ENCODE results near the gene RNF31. TPM values are rescaled to one million over a fixed set of nuclear protein-coding genes. Genes with fewer than 3 reads are reported as not detected.
A peak's percentile ranks its signal among the peaks of the same experiment; 100 is the strongest.
"Not testable (repeated sequence)": the region's sequence is repeated elsewhere in the genome, so short reads cannot be mapped to it uniquely, and the experiment has no call there.

Gene RNF31
- 10 to 100 TPM; 31.6 to 41.7 TPM for total RNA-seq
- long read RNA-seq, partial matches to known transcripts: 34 of 40 reads
- long read RNA-seq, other reads (novel, unspliced or antisense): 5 of 40 reads

DNA sequence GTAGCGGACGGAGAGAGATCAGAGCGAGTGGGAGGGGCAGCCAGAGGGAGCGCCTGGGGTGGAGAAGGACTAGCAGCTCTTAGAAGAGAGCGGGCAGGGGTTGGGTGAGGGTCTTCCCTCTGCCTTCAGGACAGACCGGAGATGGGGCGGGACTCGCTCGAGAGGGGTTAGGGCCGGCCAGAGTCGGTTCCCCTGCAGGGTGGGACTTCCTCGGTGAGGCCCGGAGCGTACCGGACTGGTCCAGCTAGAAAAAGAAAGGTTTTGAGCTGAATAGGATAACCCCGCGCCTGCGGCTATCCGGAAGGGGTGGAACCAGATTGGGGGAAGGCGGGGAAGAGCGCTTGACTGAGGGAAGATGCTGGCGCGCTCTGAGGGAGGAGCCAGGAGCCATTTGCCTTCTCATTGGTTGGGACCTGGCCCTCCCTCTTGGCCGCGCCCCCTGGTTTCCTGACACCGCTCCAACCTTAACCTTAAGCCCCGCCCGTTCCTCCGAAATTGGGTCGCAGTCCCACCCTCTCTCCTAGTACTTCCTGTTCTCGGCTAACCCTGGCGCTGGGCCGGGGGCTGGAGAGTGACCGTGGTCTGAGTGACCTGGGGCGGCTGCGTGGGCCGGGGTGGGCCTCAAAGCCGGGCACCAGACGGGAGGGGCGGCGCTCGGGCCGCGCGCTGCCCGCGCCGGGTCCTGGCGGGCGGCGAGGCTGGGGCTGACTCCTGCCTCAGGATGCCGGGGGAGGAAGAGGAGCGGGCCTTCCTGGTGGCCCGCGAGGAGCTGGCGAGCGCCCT lies at the start of gene RNF31:
TSS of gene RNF31 (plus strand) at position 521 of the 783 bp plus-strand sequence. CDS start at position 722, 201 bp downstream.
- intact Hi-C loops (cut with DNase I): loop anchor here in 1 of 2 donors (5.0 kb wide), 1 partner anchor 35 kb away; the partner anchor contains the start of genes DCAF11 and NRL
- ATAC-seq (peak; percentile 95 to 96), DNase-seq (peak; percentile 99)

DNA sequence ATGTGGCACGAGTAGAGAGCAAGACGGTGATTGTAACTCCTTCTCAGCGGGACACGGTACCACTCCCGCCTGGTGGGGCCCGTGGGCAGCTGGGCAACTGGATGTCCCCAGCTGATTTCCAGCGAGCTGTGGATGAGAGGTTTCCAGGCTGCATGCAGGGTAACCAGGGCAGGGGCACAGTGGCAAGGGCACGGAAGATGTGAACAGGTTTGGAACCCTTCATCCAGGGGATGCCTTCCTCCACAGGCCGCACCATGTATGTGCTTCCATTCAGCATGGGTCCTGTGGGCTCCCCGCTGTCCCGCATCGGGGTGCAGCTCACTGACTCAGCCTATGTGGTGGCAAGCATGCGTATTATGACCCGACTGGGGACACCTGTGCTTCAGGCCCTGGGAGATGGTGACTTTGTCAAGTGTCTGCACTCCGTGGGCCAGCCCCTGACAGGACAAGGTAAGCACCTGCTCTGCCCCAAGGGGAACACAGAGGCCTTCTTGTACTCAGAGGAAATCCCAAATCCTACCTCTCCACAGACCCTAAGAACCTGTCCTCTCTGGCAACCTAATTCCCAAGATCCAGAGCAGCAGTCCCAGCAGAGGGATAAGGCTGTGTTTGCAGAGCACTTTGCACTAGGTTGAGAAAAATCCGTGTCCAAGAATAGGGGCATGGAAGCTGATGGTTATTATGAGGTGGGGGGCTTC lies 48.9 kb upstream of the RNF31 start:
- DNase-seq: no peak
- intact Hi-C loops (cut with DNase I): no loop called here
- no peak for ATAC-seq

DNA sequence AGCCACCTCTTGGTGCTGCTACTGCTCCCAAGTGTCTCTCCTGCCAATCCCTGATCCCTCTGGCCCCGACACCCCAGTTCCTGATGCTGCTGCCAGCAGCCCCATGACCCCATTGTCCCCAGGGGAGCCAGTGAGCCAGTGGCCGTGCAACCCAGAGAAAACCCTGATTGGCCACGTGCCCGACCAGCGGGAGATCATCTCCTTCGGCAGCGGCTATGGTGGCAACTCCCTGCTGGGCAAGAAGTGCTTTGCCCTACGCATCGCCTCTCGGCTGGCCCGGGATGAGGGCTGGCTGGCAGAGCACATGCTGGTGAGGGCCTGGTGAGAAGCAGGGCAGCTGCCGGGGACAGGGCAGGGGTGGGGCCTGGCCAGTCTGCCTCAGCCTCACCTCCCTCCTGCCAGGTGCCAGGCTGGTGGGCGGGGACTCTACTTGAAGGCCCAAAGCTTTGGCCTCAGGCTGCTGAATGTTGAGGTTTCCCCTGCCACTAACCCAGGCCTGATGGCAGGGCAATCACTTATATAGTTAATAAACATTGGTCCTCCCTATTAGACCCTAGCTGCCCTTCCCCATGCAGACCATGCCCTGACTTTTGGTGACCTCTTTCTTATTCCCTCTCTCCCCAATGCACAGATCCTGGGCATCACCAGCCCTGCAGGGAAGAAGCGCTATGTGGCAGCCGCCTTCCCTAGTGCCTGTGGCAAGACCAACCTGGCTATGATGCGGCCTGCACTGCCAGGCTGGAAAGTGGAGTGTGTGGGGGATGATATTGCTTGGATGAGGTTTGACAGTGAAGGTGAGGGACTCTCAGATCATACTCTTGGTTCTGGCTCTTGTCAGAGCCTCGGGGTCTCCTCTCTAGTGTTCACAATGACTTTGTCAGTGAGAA lies 48.1 kb upstream of the RNF31 start:
- intact Hi-C loops (cut with DNase I): no loop called here
- DNase-seq (no peak), ATAC-seq (no peak)

DNA sequence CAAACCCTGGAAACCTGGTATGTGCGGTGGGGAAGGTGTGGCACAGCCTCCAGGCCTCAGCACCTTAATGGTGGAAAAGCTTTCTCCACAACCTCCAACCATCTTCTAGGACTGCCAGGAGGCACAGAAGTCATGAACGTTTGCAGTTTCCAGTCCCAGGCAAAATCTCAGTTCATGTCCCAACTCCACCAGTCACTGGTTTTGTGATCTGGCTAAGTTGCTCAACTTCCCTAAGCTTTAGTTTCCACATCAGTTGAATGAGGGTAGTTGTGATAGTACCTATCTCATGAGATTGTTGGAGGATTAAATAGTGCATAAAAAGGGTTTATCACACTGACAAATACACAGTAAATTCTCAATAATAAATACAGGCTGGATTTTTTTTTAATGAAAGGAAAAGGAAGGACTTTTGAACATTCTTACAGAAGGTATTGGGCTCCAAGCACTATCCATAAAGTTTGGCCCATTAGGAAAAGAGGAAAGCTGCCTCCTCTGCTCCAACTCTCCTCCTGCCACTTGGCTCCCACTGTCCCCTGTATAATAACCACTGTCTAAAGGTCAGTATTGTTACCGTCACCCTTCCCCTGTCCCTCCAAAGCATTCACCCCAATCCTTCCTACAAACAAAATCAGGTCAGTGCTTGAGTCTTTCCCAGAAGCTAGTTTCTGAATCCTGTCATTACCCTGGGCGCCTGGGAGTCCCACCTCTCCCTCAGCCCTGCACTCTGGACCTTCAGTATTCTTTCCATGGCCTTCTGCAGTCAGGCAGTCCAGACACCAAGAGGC lies 46.9 kb upstream of the RNF31 start:
- ATAC-seq (no peak), DNase-seq (no peak)
- intact Hi-C loops (cut with DNase I): no loop called here

DNA sequence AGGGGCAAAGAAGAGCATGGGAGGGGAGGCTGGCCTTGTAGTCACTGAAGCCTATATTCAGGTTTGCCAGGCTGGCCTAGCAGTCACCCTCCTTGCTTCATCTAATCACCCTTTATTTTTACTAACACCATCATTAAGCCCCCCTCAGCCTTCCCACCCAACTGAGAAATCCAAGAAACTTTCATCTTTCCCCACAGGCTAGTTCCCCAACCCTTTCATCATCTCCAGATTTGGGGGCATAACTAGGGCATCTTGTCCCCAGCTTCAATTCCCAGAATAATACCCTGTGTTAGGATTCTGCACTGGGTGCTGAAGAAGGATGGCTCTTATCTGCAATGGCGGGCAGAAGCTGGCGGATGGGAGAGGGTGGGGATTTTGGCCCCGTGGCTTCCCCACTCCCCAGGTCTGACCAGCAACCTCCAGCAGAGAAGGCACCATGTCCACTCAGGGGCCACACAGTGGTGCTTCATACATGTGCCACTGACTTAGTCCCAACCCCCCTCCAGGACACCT lies 46.3 kb upstream of the RNF31 start:
- DNase-seq (no peak), ATAC-seq (no peak)
- intact Hi-C loops (cut with DNase I): no loop called here

DNA sequence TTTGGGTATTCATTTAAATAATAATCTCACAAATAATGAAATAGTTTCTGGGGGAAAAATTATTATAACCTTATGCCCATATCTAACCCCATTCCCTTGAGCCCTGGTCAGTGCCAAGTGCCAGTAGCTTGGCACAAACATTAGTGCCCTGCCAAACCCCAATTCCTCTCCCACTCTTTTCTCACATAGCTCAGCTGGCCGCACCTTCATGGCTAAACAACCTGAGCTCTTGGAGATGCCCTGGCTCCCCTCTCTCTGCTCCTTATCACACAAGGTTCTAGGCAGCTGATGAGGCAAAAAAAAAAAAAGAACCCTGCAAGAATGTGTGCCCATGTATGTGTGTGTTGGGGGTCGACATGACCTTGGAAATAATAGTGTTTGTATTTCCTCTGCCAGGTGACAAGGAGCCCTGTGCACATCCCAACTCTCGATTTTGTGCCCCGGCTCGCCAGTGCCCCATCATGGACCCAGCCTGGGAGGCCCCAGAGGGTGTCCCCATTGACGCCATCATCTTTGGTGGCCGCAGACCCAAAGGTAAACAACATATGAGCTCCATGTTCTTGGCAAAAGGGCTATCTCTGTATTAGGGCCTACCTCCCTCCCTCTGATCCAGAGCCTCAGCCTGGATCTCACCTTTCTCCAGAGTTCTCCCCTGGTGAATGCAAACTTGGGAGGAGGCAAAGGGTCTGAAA lies 44.8 kb upstream of the RNF31 start:
- ATAC-seq (no peak), DNase-seq (no peak)
- intact Hi-C loops (cut with DNase I): no loop called here

DNA sequence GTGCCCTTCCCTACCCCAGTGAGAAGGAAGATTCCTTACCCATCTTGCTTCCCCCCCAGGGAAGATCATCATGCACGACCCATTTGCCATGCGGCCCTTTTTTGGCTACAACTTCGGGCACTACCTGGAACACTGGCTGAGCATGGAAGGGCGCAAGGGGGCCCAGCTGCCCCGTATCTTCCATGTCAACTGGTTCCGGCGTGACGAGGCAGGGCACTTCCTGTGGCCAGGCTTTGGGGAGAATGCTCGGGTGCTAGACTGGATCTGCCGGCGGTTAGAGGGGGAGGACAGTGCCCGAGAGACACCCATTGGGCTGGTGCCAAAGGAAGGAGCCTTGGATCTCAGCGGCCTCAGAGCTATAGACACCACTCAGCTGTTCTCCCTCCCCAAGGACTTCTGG lies 43.8 kb upstream of the RNF31 start:
- DNase-seq (no peak), ATAC-seq (no peak)
- intact Hi-C loops (cut with DNase I): no loop called here

DNA sequence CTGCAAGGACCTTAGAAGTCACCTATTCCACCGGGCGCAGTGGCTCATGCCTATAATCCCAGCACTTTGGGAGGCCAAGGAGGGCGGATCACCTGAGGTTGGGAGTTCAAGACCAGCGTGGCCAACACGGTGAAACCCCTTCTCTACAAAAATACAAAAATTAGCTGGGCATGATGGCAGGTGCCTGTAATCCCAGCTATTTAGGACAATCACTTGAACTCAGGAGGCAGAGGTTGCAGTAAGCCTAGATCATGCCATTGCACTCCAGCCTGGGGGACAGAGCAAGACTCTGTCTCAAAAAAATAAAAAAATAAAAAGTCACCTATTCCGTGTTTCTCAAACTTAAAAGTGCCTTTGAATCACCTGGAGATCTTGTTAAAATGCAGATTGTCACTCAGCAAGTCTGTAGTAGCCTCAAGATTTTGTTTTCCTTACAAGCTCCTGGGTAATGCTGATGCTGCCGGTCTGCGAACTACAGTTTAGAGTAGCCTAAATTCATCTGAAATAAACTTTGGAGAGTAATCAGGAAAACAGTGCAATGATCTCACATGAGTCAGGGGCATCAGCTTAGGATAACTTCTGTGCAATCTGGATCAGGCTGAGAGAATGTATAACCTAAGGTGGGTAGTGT lies 41.6 kb upstream of the RNF31 start:
- intact Hi-C loops (cut with DNase I): loop anchor here in 1 of 2 donors (5.0 kb wide), 1 partner anchor 48 kb away; no protein-coding TSS in a partner anchor
- DNase-seq, ATAC-seq: not testable (repeated sequence)

DNA sequence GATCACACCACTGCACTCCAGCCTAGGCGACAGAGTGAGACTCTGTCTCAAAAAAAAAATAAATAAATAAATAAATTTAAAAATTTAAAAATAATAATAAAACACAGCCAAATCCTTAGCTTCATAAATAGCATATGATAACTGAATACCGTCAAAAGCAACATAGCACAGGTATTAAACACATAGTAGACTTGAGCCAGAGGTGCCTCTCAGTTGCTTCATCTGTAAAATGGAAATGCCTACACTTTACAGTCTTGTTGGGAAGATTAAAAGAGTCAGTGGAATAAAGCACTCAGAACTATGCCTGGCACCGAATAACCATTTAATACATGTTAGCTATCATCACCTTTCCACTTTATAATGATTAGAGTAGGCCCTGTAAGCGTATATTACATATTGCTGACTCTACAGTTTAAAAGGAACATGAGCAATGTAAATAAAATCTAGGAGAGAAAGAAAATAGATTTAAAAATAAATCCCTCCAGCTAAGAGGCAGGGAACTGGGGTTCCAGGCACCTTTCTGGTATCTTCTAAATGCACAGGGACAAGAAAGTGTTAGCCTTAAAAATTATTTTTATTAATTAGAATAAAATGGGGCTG lies 40.5 kb upstream of the RNF31 start:
- intact Hi-C loops (cut with DNase I): loop anchor here in 1 of 2 donors (5.0 kb wide), 1 partner anchor 49 kb away; no protein-coding TSS in a partner anchor
- no peak for DNase-seq
- no peak for ATAC-seq

DNA sequence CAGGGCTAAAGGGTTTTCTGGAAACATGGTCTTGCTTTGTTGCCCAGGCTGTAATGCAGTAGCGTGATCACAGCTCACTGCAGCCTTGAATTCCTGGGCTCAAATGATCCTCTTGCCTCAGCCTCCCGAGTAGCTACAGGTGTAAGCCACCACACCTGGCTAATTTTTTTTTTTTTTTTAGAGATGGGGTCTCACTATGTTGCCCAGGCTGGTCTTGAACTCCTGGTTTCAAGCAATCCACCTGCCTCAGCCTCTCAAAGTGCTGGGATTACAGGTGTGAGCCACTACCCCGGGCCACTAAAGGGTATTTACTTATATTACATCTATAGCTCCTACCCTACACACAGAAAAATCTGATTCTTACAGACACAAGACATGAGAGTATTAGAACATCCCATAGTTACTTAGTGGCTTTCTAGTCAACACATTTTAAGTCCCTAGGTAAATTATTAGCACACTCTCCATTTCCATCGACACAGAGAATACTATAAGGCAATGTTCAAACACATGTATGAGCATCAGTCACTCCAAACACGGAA lies 38.9 kb upstream of the RNF31 start:
- DNase-seq (no peak), ATAC-seq (no peak)
- intact Hi-C loops (cut with DNase I): loop anchor here in 1 of 2 donors (5.0 kb wide), 1 partner anchor 51 kb away; no protein-coding TSS in a partner anchor

DNA sequence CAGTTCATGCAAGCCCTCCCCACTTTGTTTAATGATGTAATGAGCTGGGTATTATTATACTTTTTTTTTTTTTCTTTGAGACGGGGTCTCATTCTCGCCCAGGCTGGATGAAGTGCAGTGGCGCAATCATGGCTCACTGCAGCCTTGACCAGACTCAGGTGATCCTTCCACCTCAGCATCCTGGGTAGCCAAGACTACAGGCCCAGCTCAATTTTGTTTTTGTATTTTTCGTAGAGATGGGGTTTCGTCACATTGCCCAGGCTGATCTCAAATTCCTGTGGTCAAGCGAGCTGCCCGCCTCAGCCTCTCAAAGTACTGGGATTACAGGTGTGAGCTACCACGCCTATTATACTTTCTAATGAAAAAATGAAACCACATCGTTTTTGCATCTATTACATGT lies 37.2 kb upstream of the RNF31 start:
- intact Hi-C loops (cut with DNase I): loop anchor here in 1 of 2 donors (5.0 kb wide), 1 partner anchor 37 kb away; the partner anchor contains the start of genes PSME2 and RNF31
- no peak for ATAC-seq
- DNase-seq: no peak

DNA sequence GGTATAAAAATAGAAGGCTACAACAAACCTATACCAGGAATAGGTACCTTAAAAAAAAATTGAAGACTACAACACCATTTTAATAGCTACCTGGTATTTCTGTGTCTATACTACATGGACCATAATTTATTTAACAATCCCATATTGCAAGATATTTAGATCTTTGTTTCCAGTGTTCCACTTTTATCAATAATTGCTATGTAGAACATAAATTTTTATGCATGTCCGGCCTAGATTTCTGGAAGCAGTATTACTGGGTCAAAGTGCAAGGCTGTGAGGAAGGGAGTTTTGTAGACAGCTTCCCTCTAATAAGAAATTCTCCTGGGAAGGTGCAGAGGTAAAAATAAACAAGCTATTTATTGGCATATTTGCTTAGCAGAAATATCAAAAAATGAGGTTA lies 36.8 kb upstream of the RNF31 start:
- intact Hi-C loops (cut with DNase I): loop anchor here in 1 of 2 donors (5.0 kb wide), 1 partner anchor 37 kb away; the partner anchor contains the start of genes PSME2 and RNF31
- ATAC-seq (no peak), DNase-seq (no peak)

DNA sequence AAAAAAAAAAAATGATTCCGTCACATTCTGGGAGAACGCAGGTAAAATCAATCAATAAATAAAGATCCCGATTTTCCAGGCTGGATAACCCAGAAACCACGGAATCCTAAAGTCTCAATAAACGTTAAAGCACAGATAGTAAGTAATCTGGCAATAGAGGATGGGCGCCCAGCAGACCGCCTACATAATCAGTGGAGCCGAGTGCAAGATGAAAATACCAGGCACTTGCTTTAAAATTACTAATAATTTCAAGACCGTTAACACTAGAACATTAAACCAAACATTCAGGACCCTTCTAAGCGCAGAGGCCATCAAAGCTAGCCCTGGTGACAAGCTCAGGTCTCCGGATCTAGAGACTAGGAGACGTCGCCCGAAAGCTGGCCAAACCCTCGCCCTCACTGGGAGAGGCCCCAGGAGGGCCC lies 33.9 kb upstream of the RNF31 start:
- ATAC-seq (peak in 1 of 2 donors; percentile 1), DNase-seq (no peak)
- intact Hi-C loops (cut with DNase I): loop anchor here in 1 of 2 donors (5.0 kb wide), 1 partner anchor 34 kb away; the partner anchor contains the start of genes PSME2 and RNF31

DNA sequence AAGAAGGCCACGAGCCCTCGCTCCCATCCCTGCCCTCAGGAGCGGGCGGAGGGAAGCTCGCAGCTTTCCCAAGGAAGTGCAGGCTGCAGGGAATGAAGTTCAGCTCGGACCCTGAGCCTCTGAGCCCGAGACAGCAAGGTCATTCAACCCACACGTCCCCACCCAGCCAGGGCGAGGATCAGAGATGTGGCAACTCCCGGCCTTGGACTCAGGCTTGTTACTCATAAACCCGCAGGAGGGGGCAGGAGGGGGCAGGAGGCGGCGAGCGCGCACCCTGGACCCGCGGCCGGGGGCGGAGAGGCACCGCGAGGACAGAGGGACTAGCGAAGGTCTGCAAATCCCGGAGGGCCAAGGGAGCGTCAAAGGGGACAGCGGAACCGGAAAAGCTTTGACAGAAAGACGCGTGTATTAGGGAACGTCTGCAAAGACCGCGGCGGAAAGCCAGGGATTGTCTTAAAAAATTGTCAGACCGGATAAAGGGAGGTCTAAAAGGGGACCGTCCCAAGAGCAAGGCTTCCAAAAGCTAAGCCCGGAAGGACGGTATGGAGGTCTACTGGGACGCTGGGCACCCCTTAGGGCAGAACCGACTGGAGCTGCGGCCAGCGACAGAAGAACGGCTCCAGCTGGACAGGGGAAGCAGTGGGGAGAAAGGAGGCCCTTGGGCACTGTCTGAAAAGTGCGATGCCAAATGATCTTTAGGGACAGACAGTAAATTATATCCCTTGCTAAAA lies 33.3 kb upstream of the RNF31 start:
- peak; percentile 55 to 61 for ATAC-seq
- DNase-seq: peak; percentile 89
- intact Hi-C loops (cut with DNase I): loop anchor here in 1 of 2 donors (5.0 kb wide), 1 partner anchor 33 kb away; the partner anchor contains the start of genes PSME2 and RNF31
